Breast epithelium (tissue), 4 donors: Measurements from ENCODE around the gene TUBD1. TPM values are rescaled to one million over a fixed set of nuclear protein-coding genes. Genes with fewer than 3 reads are reported as not detected.
A peak's percentile ranks its signal among the peaks of the same experiment; 100 is the strongest.
"Not testable (repeated sequence)": the region's sequence is repeated elsewhere in the genome, so short reads cannot be mapped to it uniquely, and the experiment has no call there.

Experiments
- DNase-seq, 2 donors: peaks; one replicate each; pipeline ENCODE4 v3.0.0-alpha.2; 2019; ENCODE audit warnings: low spot score in 2 of 2
- H3K27ac ChIP-seq, 2 donors: fragments of 200-600 bp; sonication (generic) in 1 of 2; one replicate each; pipeline ENCODE4 v1.5.1; 2016 to 2019; ENCODE audit warnings: mild to moderate bottlenecking in 1 of 2
- H3K27me3 ChIP-seq, 2 donors: fragments of 200-600 bp; sonication (generic) in 1 of 2; one replicate each; pipeline versions ENCODE4 v1.5.1 to v1.6.0; 2017 to 2019; ENCODE audit warnings: control low read depth in 1 of 2, mild to moderate bottlenecking in 1 of 2
- H3K36me3 ChIP-seq: fragments of 200-600 bp; one replicate; pipeline ENCODE4 v1.5.1; 2019
- H3K4me1 ChIP-seq, 2 donors: fragments of 200-600 bp; sonication (generic); one replicate each; pipeline ENCODE4 v1.5.1; 2016 to 2019; ENCODE audit warnings: control low read depth in 1 of 2
- H3K4me3 ChIP-seq, 3 donors: fragments of 200-600 bp; sonication (generic); 1 replicate in 2 of 3; 2 replicates in 1 of 3; pipeline ENCODE4 v1.5.1; 2016 to 2019; ENCODE audit warnings: mild to moderate bottlenecking in 3 of 3, moderate library complexity in 2 of 3
- H3K9me3 ChIP-seq, 2 donors: fragments of 200-600 bp; sonication (generic) in 1 of 2; one replicate each; pipeline ENCODE4 v1.5.1; 2016 to 2019; ENCODE audit warnings: control low read depth in 1 of 2
- POLR2A ChIP-seq: fragments of 450-650 bp; IDR thresholded peaks from one replicate; pipeline ENCODE4 v1.6.1; 2016; ENCODE audit warnings: antibody characterized with exemption, mild to moderate bottlenecking, moderate library complexity
- POLR2AphosphoS5 ChIP-seq, 3 donors: sonication (generic); formaldehyde crosslinking; IDR thresholded peaks; one replicate each; pipeline ENCODE4 v1.6.1; 2017; ENCODE audit warnings: antibody characterized with exemption in 3 of 3
- intact Hi-C: fragments of 100-400 bp; cut with DNase I; formaldehyde crosslinking; loops from one replicate; pipeline ENCODE4 v1.15.1; 2023; ENCODE audit warnings: low total_unique reads
- total RNA-seq, 3 donors: library from RNA; depleted of rRNA; stranded (reverse); fragments of >200 nt; gene quantifications; one replicate each; pipeline ENCODE4 v1.1.0, GENCODE V29; 2016
- TF ChIP-seq, protein P1 (sequence below), 3 donors: fragments of 450-650 bp; IDR thresholded peaks; one replicate each; pipeline ENCODE4 v1.5.1; 2016 to 2017; ENCODE audit warnings: antibody characterized with exemption in 3 of 3, mild to moderate bottlenecking in 3 of 3, moderate library complexity in 3 of 3

The TUBD1 gene
- total RNA-seq, 3 donors from 2014 or later = 6.6 to 25.0 (median 19.7) TPM

DNA sequence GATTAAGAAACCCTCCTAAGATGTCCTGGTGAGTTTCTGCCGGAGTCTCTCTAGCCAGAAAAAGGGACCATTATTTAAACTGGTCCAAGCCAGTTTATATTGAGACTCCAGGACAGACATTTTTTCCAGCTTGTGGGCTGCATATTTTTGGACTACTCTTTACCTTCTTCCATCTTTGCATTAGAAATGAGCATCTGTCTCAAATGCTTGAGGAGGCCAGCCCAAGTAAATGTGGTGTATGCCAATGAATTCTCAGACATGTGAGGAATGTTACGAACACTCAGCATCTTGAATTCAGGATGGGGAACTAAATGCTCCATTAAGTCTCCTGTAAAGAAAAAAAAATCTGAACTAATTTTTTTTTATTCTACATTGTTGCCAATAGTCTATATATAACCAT is 18.4 kb downstream of the TUBD1 start:
- TF ChIP-seq POLR2A (no peak), POLR2AphosphoS5 (IDR thresholded peaks at IDR 0.05) (no peak)
- TF ChIP-seq, protein P1, sequence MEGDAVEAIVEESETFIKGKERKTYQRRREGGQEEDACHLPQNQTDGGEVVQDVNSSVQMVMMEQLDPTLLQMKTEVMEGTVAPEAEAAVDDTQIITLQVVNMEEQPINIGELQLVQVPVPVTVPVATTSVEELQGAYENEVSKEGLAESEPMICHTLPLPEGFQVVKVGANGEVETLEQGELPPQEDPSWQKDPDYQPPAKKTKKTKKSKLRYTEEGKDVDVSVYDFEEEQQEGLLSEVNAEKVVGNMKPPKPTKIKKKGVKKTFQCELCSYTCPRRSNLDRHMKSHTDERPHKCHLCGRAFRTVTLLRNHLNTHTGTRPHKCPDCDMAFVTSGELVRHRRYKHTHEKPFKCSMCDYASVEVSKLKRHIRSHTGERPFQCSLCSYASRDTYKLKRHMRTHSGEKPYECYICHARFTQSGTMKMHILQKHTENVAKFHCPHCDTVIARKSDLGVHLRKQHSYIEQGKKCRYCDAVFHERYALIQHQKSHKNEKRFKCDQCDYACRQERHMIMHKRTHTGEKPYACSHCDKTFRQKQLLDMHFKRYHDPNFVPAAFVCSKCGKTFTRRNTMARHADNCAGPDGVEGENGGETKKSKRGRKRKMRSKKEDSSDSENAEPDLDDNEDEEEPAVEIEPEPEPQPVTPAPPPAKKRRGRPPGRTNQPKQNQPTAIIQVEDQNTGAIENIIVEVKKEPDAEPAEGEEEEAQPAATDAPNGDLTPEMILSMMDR (IDR thresholded peaks at IDR 0.05) = no peak
- no peaks in the 10 kb centered on the region for H3K4me1 ChIP-seq
- no peak for DNase-seq
- H3K36me3 ChIP-seq = no peaks in the 10 kb centered on the region
- H3K27me3 ChIP-seq = no peaks in the 10 kb centered on the region
- H3K4me3 ChIP-seq = no peak overlapping the region
- no peak overlapping the region for H3K27ac ChIP-seq
- intact Hi-C loops = no loop called here
- H3K9me3 ChIP-seq = no peaks in the 10 kb centered on the region

DNA sequence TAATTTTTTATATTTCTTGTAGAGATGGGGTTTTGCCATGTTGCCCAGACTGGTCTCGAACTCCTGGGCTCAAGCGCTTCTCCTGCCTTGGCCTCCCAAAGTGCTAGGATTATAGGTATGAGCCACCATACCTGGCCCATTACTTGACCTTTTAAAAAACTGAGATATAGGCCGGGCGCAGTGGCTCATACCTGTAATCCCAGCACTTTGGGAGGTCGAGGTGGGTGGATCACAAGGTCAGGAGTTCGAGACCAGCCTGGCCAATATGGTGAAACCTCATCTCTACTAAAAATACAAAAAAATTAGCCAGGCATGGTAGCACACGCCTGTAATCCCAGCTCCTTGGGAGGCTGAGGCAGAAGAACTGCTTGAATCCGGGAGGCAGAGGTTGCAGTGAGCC is 19.3 kb downstream of the TUBD1 start:
- intact Hi-C loops, H3K9me3 ChIP-seq, DNase-seq, H3K27me3 ChIP-seq, H3K36me3 ChIP-seq, H3K4me3 ChIP-seq, H3K27ac ChIP-seq, H3K4me1 ChIP-seq: not testable (repeated sequence)

DNA sequence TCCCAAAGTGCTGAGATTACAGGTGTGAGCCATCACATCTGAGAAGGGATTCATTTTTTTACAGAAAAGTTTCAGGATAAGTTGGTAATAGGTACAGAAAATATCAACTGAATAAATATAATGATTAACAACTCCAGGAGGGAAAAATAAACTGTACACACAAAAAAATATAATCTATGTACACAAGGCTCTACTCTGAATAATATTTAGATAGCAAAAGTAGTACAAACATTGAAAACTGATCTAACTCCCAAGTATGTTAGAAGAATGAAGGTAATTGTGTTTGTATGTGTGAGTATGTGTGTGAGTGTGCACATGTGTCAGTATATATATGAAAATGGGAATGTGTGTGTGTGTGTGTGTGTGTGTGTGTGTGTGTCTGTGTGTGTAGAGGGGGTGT is 20.4 kb downstream of the TUBD1 start:
- Histone ChIP-seq H3K9me3 (no peaks in the 10 kb centered on the region), H3K27ac (peak overlapping the region in 1 of 2 donors; percentile 42), H3K36me3 (no peaks in the 10 kb centered on the region), H3K4me3 (no peak overlapping the region), H3K27me3 (no peaks in the 10 kb centered on the region), H3K4me1 (no peaks in the 10 kb centered on the region)
- no peak for TF ChIP-seq POLR2A
- TF ChIP-seq, protein P1 (IDR thresholded peaks at IDR 0.05) = no peak
- no peak for TF ChIP-seq POLR2AphosphoS5 (IDR thresholded peaks at IDR 0.05)
- intact Hi-C loops = no loop called here
- no peak for DNase-seq

DNA sequence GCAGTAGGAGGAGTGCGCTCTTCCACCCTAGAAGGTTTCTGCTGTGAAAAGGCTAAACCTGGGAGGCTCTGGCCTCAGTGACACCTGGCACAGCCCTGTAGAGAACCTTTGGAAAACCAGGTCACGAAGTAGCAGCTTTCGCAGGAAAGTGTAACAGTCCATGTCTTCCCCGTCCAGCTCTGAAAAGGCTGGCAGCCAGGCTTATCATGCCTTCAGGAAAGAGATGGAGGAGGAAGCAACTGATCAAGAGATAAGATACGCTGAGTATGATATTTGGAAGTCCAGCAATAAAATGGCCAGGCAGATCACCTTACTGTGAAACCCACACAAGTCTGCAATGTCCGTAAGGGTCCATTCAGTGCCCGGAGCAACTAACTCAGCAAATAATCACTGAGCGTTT is 22.3 kb downstream of the TUBD1 start:
- Histone ChIP-seq H3K9me3 (no peaks in the 10 kb centered on the region), H3K4me1 (no peaks in the 10 kb centered on the region), H3K4me3 (no peak overlapping the region), H3K27me3 (no peaks in the 10 kb centered on the region), H3K27ac (peak overlapping the region; percentile 58 to 68), H3K36me3 (no peaks in the 10 kb centered on the region)
- TF ChIP-seq, protein P1 (IDR thresholded peaks at IDR 0.05) = no peak
- TF ChIP-seq POLR2A (no peak), POLR2AphosphoS5 (IDR thresholded peaks at IDR 0.05) (no peak)
- no peak for DNase-seq
- intact Hi-C loops = no loop called here

DNA sequence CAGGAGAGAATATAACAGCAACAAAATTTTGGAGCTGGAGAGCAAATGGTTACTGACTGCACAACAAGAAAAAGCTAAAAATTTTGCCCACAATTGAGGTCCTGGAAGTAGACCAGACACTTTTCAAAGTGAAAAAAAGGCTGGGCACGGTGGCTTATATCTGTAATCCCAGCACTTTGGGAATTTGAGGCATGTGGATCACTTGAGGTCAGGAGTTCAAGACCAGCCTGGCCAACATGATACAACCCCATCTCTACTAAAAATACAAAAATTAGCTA is 22.9 kb downstream of the TUBD1 start:
- TF ChIP-seq, protein P1 (IDR thresholded peaks at IDR 0.05) = no peak
- no peak for TF ChIP-seq POLR2A
- TF ChIP-seq POLR2AphosphoS5 (IDR thresholded peaks at IDR 0.05) = no peak
- Histone ChIP-seq H3K4me1 (no peaks in the 10 kb centered on the region), H3K36me3 (no peaks in the 10 kb centered on the region), H3K4me3 (no peak overlapping the region), H3K9me3 (no peaks in the 10 kb centered on the region), H3K27ac (peak overlapping the region; percentile 53 to 78), H3K27me3 (no peaks in the 10 kb centered on the region)
- no peak for DNase-seq
- intact Hi-C loops = no loop called here

DNA sequence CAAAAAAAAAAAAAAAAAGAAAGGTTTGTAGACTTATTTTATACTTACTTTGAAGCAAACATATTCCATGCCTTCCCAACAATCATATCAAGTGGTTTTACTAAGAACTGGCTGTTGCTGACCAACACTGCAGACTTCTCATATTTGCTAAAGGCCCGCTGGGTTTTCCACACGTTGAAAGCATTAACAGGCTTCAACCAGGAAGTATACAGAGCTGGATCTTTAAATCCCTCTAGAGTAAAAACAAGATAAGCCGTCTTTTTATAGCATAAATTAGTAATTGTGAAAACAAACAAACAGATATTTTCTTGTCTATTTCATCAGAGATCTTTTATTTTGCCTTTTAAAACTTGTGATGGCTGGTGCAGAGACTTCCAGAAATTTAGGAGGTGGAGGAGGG is 29.1 kb downstream of the TUBD1 start:
- intact Hi-C loops = no loop called here
- H3K4me3 ChIP-seq = no peak overlapping the region
- DNase-seq = no peak
- no peaks in the 10 kb centered on the region for H3K36me3 ChIP-seq
- H3K9me3 ChIP-seq = no peaks in the 10 kb centered on the region
- no peak overlapping the region for H3K27ac ChIP-seq
- TF ChIP-seq POLR2AphosphoS5 (IDR thresholded peaks at IDR 0.05) (no peak), POLR2A (no peak)
- TF ChIP-seq, protein P1 (IDR thresholded peaks at IDR 0.05) = no peak
- H3K4me1 ChIP-seq = no peaks in the 10 kb centered on the region
- H3K27me3 ChIP-seq = no peaks in the 10 kb centered on the region
